ENCODE data around the gene TBC1D1.

TBC1D1 gene

GRCh38 chr4:38025665-38026064 is 134.8 kb downstream of the TBC1D1 start:
- no peaks in the 10 kb centered on the region for H3K9me3 ChIP-seq (ENCODE audit: insufficient read depth, low read depth, low read length)
- H3K4me1 ChIP-seq (ENCODE audit: insufficient read depth, low read length) = no peaks in the 10 kb centered on the region
- H3K27me3 ChIP-seq (ENCODE audit: insufficient read depth, low read length) = no peaks in the 10 kb centered on the region
- H3K27ac ChIP-seq (ENCODE audit: low read length) = no peak overlapping the region
- H3K36me3 ChIP-seq (ENCODE audit: insufficient read depth, low read depth, low read length) = peaks cover 54% of the 10 kb centered on the region
- no peak overlapping the region for H3K9ac ChIP-seq (ENCODE audit: low read depth, low read length)
- no peak overlapping the region for H3K4me3 ChIP-seq (ENCODE audit: low read length)

- Histone ChIP-seq H3K36me3 (ENCODE audit: insufficient read depth, low read depth, low read length) (peaks cover 54% of the 10 kb centered on the region), H3K4me1 (ENCODE audit: insufficient read depth, low read length) (no peaks in the 10 kb centered on the region), H3K9me3 (ENCODE audit: insufficient read depth, low read depth, low read length) (no peaks in the 10 kb centered on the region), H3K27ac (ENCODE audit: low read length) (no peak overlapping the region), H3K9ac (ENCODE audit: low read depth, low read length) (no peak overlapping the region), H3K27me3 (ENCODE audit: insufficient read depth, low read length) (no peaks in the 10 kb centered on the region), H3K4me3 (ENCODE audit: low read length) (no peak overlapping the region)
Observed at GRCh38 chr4:38026158-38026740, 135.4 kb downstream of the TBC1D1 start.

GRCh38 chr4:38030023-38030422 is 139.1 kb downstream of the TBC1D1 start:
- H3K27me3 ChIP-seq (ENCODE audit: insufficient read depth, low read length) = no peaks in the 10 kb centered on the region
- H3K4me1 ChIP-seq (ENCODE audit: insufficient read depth, low read length) = no peaks in the 10 kb centered on the region
- no peak overlapping the region for H3K27ac ChIP-seq (ENCODE audit: low read length)
- peaks cover 40% of the 10 kb centered on the region for H3K36me3 ChIP-seq (ENCODE audit: insufficient read depth, low read depth, low read length)
- no peak overlapping the region for H3K4me3 ChIP-seq (ENCODE audit: low read length)
- H3K9ac ChIP-seq (ENCODE audit: low read depth, low read length) = no peak overlapping the region
- no peaks in the 10 kb centered on the region for H3K9me3 ChIP-seq (ENCODE audit: insufficient read depth, low read depth, low read length)

- Histone ChIP-seq H3K36me3 (ENCODE audit: insufficient read depth, low read depth, low read length) (peaks cover 33% of the 10 kb centered on the region), H3K27me3 (ENCODE audit: insufficient read depth, low read length) (no peaks in the 10 kb centered on the region), H3K4me3 (ENCODE audit: low read length) (no peak overlapping the region), H3K9me3 (ENCODE audit: insufficient read depth, low read depth, low read length) (no peaks in the 10 kb centered on the region), H3K27ac (ENCODE audit: low read length) (no peak overlapping the region), H3K9ac (ENCODE audit: low read depth, low read length) (no peak overlapping the region), H3K4me1 (ENCODE audit: insufficient read depth, low read length) (no peaks in the 10 kb centered on the region)
Observed at GRCh38 chr4:38034986-38035882, 144.3 kb downstream of the TBC1D1 start.

DNA sequence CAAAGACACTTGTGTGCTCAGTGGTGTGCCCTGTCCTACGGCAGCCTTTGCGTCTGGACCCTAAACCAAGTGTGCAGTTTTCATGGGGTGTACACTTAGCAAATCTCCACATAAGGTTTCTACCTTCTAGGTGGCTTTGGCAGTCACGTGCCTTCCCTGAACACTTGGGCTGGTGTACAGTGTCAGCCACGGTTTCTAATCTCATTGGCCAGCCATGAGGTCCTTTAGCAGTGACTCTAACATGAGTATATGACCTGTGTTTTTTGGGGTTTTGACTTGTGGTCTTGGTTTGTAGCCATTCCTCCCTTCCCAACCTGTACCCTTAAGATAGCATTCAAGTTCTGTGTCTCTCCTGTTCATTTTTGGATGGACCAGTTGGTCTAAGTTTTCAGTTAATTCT is 145.7 kb downstream of the TBC1D1 start:
- Histone ChIP-seq H3K9ac (ENCODE audit: low read depth, low read length) (no peak overlapping the region), H3K4me1 (ENCODE audit: insufficient read depth, low read length) (no peaks in the 10 kb centered on the region), H3K27me3 (ENCODE audit: insufficient read depth, low read length) (no peaks in the 10 kb centered on the region), H3K9me3 (ENCODE audit: insufficient read depth, low read depth, low read length) (no peaks in the 10 kb centered on the region), H3K27ac (ENCODE audit: low read length) (no peak overlapping the region), H3K4me3 (ENCODE audit: low read length) (no peak overlapping the region), H3K36me3 (ENCODE audit: insufficient read depth, low read depth, low read length) (peaks cover 25% of the 10 kb centered on the region)

- no peaks in the 10 kb centered on the region for H3K27me3 ChIP-seq (ENCODE audit: insufficient read depth, low read length)
- no peak overlapping the region for H3K4me3 ChIP-seq (ENCODE audit: low read length)
- peaks cover 22% of the 10 kb centered on the region for H3K36me3 ChIP-seq (ENCODE audit: insufficient read depth, low read depth, low read length)
- no peak overlapping the region for H3K9ac ChIP-seq (ENCODE audit: low read depth, low read length)
- H3K9me3 ChIP-seq (ENCODE audit: insufficient read depth, low read depth, low read length) = no peaks in the 10 kb centered on the region
- H3K4me1 ChIP-seq (ENCODE audit: insufficient read depth, low read length) = no peaks in the 10 kb centered on the region
- H3K27ac ChIP-seq (ENCODE audit: low read length) = no peak overlapping the region
Observed at GRCh38 chr4:38037612-38038011, 146.7 kb downstream of the TBC1D1 start.

DNA sequence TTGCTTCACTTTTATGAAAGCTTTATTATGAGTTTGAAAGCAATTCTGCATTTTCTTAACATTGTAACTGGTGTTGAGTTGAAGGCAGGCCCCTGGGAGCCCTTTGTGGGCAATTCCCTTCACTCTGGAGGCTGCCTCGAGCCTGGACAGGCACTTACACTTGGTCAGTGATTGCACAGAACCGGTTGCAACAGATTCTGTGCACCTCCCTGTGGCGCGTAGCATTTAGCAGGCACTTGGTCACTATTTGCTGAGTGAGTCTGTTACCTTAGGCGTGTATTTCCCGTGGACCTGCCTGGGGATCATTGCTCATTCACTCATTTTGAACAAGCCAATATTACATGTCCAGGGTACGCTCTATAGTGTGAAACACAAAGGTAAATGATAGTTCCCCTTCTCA is 149.7 kb downstream of the TBC1D1 start:
- Histone ChIP-seq H3K9me3 (ENCODE audit: insufficient read depth, low read depth, low read length) (no peaks in the 10 kb centered on the region), H3K36me3 (ENCODE audit: insufficient read depth, low read depth, low read length) (peaks cover 37% of the 10 kb centered on the region)

DNA sequence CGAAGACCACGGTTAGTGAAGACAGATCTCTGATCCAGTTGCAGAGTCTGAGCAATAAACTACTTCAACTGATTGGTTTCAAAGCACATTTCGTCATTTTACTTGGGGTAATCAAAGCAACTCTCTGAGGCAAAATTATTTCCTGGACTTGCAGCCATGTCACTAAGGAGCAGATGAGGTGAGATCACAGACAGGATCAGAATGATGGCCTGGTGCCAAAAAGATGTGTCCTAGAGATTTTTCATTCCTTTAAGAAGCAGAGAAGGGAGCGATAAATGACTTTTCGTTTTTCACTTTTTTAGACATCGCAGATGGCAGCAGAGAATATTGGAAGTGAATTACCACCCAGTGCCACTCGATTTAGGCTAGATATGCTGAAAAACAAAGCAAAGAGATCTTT is 153.2 kb downstream of the TBC1D1 start:
- peaks cover 7% of the 10 kb centered on the region; the same call in 1 of the 2 replicates for H3K4me1 ChIP-seq (ENCODE audit: insufficient read depth, low read length)
- no peak overlapping the region for H3K9ac ChIP-seq (ENCODE audit: low read depth, low read length)
- H3K27me3 ChIP-seq (ENCODE audit: insufficient read depth, low read length) = no peaks in the 10 kb centered on the region
- H3K4me3 ChIP-seq (ENCODE audit: low read length) = no peak overlapping the region
- no peaks in the 10 kb centered on the region for H3K9me3 ChIP-seq (ENCODE audit: insufficient read depth, low read depth, low read length)
- H3K36me3 ChIP-seq (ENCODE audit: insufficient read depth, low read depth, low read length) = peaks cover 25% of the 10 kb centered on the region
- no peak overlapping the region for H3K27ac ChIP-seq (ENCODE audit: low read length)

More for the DNA sequence above, 149.7 kb downstream of the TBC1D1 start:
- no peaks in the 10 kb centered on the region for H3K27me3 ChIP-seq (ENCODE audit: insufficient read depth, low read length)
- no peak overlapping the region for H3K27ac ChIP-seq (ENCODE audit: low read length)
- no peak overlapping the region for H3K4me3 ChIP-seq (ENCODE audit: low read length)
- no peak overlapping the region for H3K9ac ChIP-seq (ENCODE audit: low read depth, low read length)
- H3K4me1 ChIP-seq (ENCODE audit: insufficient read depth, low read length) = no peaks in the 10 kb centered on the region

DNA sequence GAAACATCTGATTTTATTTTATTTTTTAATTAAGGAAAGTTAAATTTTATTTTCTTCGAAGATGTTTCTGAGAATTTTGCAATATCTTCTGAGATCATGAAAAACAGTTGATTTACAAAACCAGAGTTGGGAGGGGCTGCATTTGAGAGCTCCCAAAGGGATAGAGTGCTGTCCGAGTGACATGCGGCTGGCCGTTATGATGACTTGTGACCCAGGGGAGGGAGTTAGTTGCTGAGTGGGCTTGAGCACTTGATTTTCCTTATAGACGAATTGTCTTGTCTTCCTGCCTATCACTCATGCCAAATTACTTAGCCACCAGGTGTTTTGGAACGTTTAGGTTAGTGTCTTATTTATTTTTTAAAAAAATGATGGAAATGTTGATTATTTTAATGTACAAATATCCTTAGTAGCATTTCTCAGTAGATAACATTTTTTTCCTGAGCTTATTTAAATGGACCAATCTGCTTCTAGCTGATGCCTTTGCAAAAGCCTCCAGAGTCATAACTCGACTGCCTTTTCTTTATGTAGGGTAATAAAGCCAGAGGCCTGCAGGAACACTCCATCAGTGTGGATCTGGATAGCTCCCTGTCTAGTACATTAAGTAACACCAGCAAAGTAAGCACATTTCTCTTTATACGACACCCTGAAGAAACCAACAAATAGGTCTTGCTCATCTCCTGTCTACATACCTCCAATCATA is 154.6 kb downstream of the TBC1D1 start:
- no peaks in the 10 kb centered on the region for H3K27me3 ChIP-seq (ENCODE audit: insufficient read depth, low read length)

DNA sequence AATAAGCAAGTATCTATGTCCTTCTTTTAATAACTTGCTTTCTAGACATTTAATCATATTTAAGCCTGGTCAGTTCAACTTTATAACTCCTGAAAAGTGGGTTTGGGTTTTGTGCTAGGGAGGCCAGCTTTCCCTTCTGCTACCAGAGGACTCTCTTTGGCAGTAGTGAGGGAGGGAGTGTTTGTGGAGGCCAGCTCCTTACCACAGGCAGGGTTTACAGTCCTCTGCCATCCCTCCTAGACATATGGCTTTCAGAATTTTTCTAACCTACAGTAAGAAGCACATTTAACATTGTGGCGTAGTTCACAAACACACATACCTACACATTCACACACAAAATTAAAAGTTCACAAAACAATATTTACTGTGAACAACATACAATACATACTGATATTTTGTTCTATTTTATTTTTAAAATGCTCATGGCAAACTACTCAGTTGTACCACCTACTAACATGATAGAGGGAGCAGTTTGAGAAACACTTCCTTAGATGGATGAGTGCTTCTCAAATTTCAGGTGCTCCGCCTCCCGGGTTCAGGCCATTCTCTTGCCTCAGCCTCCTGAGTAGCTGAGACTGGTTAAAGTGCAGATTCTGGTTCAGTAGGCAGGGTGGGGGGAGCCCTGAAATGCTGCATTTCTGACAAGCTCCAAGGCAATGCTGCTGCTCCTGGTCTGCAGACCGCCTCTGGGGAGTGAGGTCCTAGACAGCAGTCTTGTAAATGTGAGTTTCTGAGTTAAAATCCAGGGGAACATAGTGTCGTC is 156.0 kb downstream of the TBC1D1 start:
- no peak overlapping the region for H3K4me3 ChIP-seq (ENCODE audit: low read length)

More for the DNA sequence above, 154.6 kb downstream of the TBC1D1 start:
- peaks cover 39% of the 10 kb centered on the region for H3K36me3 ChIP-seq (ENCODE audit: insufficient read depth, low read depth, low read length)
- H3K9ac ChIP-seq (ENCODE audit: low read depth, low read length) = no peak overlapping the region
- H3K4me1 ChIP-seq (ENCODE audit: insufficient read depth, low read length) = peaks cover 7% of the 10 kb centered on the region; the same call in 1 of the 2 replicates
- no peak overlapping the region for H3K27ac ChIP-seq (ENCODE audit: low read length)
- no peaks in the 10 kb centered on the region for H3K9me3 ChIP-seq (ENCODE audit: insufficient read depth, low read depth, low read length)
- no peak overlapping the region for H3K4me3 ChIP-seq (ENCODE audit: low read length)

GRCh38 chr4:38049545-38050170 is 158.8 kb downstream of the TBC1D1 start:
- Histone ChIP-seq H3K4me3 (ENCODE audit: low read length) (no peak overlapping the region), H3K36me3 (ENCODE audit: insufficient read depth, low read depth, low read length) (peaks cover 33% of the 10 kb centered on the region), H3K27me3 (ENCODE audit: insufficient read depth, low read length) (no peaks in the 10 kb centered on the region), H3K9me3 (ENCODE audit: insufficient read depth, low read depth, low read length) (no peaks in the 10 kb centered on the region), H3K27ac (ENCODE audit: low read length) (no peak overlapping the region), H3K4me1 (ENCODE audit: insufficient read depth, low read length) (peaks cover 7% of the 10 kb centered on the region; the same call in 1 of the 2 replicates), H3K9ac (ENCODE audit: low read depth, low read length) (no peak overlapping the region)

More for the DNA sequence above, 156.0 kb downstream of the TBC1D1 start:
- H3K27me3 ChIP-seq (ENCODE audit: insufficient read depth, low read length) = no peaks in the 10 kb centered on the region
- peaks cover 7% of the 10 kb centered on the region; the same call in 1 of the 2 replicates for H3K4me1 ChIP-seq (ENCODE audit: insufficient read depth, low read length)
- no peak overlapping the region for H3K27ac ChIP-seq (ENCODE audit: low read length)
- H3K36me3 ChIP-seq (ENCODE audit: insufficient read depth, low read depth, low read length) = peaks cover 37% of the 10 kb centered on the region
- H3K9ac ChIP-seq (ENCODE audit: low read depth, low read length) = peak overlapping the region; percentile 31; the same call in 1 of the 2 replicates
- H3K9me3 ChIP-seq (ENCODE audit: insufficient read depth, low read depth, low read length) = no peaks in the 10 kb centered on the region

Measured in iPS-20b (cell line).